ENCODE data around the gene OSTF1.

- TF ChIP-seq POLR2A (IDR thresholded peaks at IDR 0.05; ENCODE audit: low read depth, low read length) (no peak), CREB1 (IDR thresholded peaks at IDR 0.05; ENCODE audit: low read depth) (no peak)
Observed at GRCh38 chr9:75064307-75065025, 23.8 kb upstream of the OSTF1 start.

Measured in GM12878 (cell line).